Raji (cell line): ENCODE data around the gene TEKT2.

Experiments used
- POLR2A ChIP-seq: IDR thresholded peaks from 2 replicates; pipeline ENCODE4 v1.6.1; 2011; ENCODE audit warnings: low read depth, low read length, control low read depth; ENCODE audit not compliant: insufficient read depth

The TEKT2 gene

GRCh38 chr1:36112823-36113222 lies 28.9 kb downstream of the TEKT2 start:
- TF ChIP-seq POLR2A = no peak

GRCh38 chr1:36114371-36114770 lies 30.5 kb downstream of the TEKT2 start:
- TF ChIP-seq POLR2A = no peak

- TF ChIP-seq POLR2A = no peak
Measured at GRCh38 chr1:36115200-36115669, 31.3 kb downstream of the TEKT2 start.

- TF ChIP-seq POLR2A = no peak
Measured at GRCh38 chr1:36115931-36116330, 32.0 kb downstream of the TEKT2 start.

- TF ChIP-seq POLR2A = no peak
Measured at GRCh38 chr1:36116901-36117300, 33.0 kb downstream of the TEKT2 start.

GRCh38 chr1:36118447-36119204 lies 34.7 kb downstream of the TEKT2 start:
- TF ChIP-seq POLR2A = no peak

- no peak for TF ChIP-seq POLR2A
Measured at GRCh38 chr1:36119456-36119855, 35.6 kb downstream of the TEKT2 start.

GRCh38 chr1:36122062-36123030 lies 38.5 kb downstream of the TEKT2 start:
- no peak for TF ChIP-seq POLR2A

- no peak for TF ChIP-seq POLR2A
Measured at GRCh38 chr1:36123356-36123755, 39.5 kb downstream of the TEKT2 start.

GRCh38 chr1:36124404-36125128 lies 40.7 kb downstream of the TEKT2 start:
- TF ChIP-seq POLR2A = no peak

GRCh38 chr1:36125129-36125991 lies 41.5 kb downstream of the TEKT2 start, which contains the start of gene COL8A2:
Gene COL8A2 (minus strand): TSS chr1:36125222. CDS start chr1:36100242, 24,980 bp downstream.
- TF ChIP-seq POLR2A = no peak

- no peak for TF ChIP-seq POLR2A
Measured at GRCh38 chr1:36126005-36126716, 42.3 kb downstream of the TEKT2 start.

GRCh38 chr1:36126797-36127500 lies 43.1 kb downstream of the TEKT2 start:
- no peak for TF ChIP-seq POLR2A
